Ishikawa (cell line): ENCODE measurements around the gene PHLDA2.

Source experiments
- CREB1 ChIP-seq: IDR thresholded peaks from 2 replicates; pipeline ENCODE4 v1.6.1; 2012; ENCODE audit warnings: low read depth
- EP300 ChIP-seq: IDR thresholded peaks from 2 replicates; pipeline ENCODE4 v1.6.1; 2012; ENCODE audit warnings: borderline replicate concordance
- RAD21 ChIP-seq: IDR thresholded peaks from 2 replicates; pipeline ENCODE4 v1.6.1; 2012; ENCODE audit warnings: low read depth
- REST ChIP-seq: IDR thresholded peaks from 2 replicates; pipeline ENCODE4 v1.6.1; 2012; ENCODE audit warnings: low read depth, mild to moderate bottlenecking
- TAF1 ChIP-seq: IDR thresholded peaks from 2 replicates; pipeline ENCODE4 v1.6.1; 2012; ENCODE audit warnings: low read depth, mild to moderate bottlenecking
- TCF12 ChIP-seq: IDR thresholded peaks from 2 replicates; pipeline ENCODE4 v1.6.1; 2012; ENCODE audit warnings: low read depth
- TEAD4 ChIP-seq: IDR thresholded peaks from 2 replicates; pipeline ENCODE4 v1.6.1; 2012
- YY1 ChIP-seq: IDR thresholded peaks from 2 replicates; pipeline ENCODE4 v1.6.1; 2012; ENCODE audit warnings: low read depth

- no peak for TF ChIP-seq RAD21
- TF ChIP-seq REST, result no peak
- TF ChIP-seq TAF1, result no peak
- TF ChIP-seq EP300, result no peak
- TF ChIP-seq YY1, result no peak
- no peak for TF ChIP-seq TEAD4
- no peak for TF ChIP-seq CREB1
- TF ChIP-seq TCF12, result no peak
These were observed 29.0 kb upstream of the PHLDA2 start for GRCh38 chr11:2958251-2958650.
